Suprapubic skin (tissue), 3 donors: ENCODE results near the gene CORO2A.

Experiments used
- CTCF ChIP-seq, 2 donors: fragments of 200-600 bp in 1 of 2; fragments of 450-650 bp in 1 of 2; sonication (generic) in 1 of 2; IDR thresholded peaks; one replicate each; pipeline ENCODE4 v1.5.1; 2016 to 2019; ENCODE audit warnings: antibody characterized with exemption in 2 of 2, mild to moderate bottlenecking in 1 of 2, moderate library complexity in 1 of 2
- EP300 ChIP-seq: sonication (generic); formaldehyde crosslinking; IDR thresholded peaks from one replicate; pipeline ENCODE4 v1.6.1; 2017; ENCODE audit warnings: antibody characterized with exemption
- POLR2A ChIP-seq, 2 donors: fragments of 450-650 bp; IDR thresholded peaks; one replicate each; pipeline ENCODE4 v1.6.1; 2017; ENCODE audit warnings: antibody characterized with exemption in 2 of 2, mild to moderate bottlenecking in 2 of 2, moderate library complexity in 2 of 2

GRCh38 chr9:98081477-98082219 is 110.8 kb downstream of the CORO2A start:
- TF ChIP-seq POLR2A (IDR thresholded peaks at IDR 0.05): no peak
- no peak for TF ChIP-seq CTCF (IDR thresholded peaks at IDR 0.05)
- TF ChIP-seq EP300: no peak
